Measurements from ENCODE around the gene KDM1A.

Gene KDM1A

DNA sequence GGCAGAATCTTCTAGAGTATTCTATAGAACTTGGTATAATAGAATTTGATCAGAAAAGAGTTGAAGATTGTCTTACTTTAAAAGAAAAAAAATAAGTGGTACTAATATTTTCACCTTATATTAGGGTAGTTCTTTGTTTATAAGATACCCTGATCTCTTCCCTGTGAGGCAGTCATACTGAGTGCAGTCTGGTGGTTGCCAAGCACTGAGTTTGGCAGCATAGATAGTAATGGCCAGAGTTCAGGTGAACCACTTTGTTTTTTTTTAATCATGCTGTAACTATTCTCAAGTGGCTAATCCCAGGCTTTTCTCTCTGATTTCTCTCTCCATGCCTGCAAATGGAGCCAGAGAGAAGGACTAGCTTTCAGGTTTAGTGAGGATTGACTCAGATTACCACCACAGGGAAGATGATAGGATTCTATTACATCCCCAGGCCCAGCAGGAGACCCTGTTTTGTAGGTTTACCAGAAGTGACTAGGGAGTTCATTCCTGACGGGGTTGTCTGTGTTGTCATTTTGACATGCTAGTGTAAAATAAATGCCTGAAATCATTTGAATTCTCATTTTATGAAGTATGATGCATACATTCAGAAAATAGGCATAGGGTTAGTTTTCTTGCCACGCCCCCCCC, 16.7 kb downstream of the KDM1A start:
- TF ChIP-seq ZNF274 (IDR thresholded peaks at IDR 0.05; ENCODE audit: low read depth, low read length) = no peak
- H3K4me3 ChIP-seq (ENCODE audit: low read length) = no peak overlapping the region

DNA sequence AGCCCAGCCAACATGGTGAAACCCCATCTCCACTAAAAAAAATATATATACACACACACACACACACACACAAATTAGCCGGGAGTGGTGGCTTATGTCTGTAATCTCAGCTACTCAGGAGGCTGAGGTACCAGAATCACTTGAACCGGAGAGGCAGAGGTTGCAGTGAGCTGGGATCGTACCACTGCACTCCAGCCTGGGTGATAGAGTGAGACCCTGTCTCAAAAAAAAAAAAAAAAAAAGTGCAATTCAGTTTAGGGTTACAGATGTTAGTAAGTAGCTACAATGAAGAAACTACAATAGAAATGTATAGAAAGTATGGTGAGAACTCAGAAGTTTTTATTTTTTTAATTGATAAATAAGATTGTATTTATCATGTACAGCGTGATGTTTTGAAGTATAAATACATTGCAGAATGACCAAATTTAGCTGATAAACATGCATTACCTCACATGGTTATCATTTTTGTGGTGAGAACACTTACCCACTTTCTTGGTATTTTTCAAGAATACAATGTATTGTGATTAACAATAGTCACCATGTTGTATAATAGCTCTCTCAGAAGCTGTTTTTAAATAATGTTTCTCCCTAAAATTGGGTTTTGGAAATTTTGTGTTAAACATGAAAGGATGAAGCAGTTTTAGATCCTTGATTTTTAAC, 17.9 kb downstream of the KDM1A start:
- no peak for TF ChIP-seq ZNF274 (IDR thresholded peaks at IDR 0.05; ENCODE audit: low read depth, low read length)
- no peak overlapping the region for H3K4me3 ChIP-seq (ENCODE audit: low read length)

DNA sequence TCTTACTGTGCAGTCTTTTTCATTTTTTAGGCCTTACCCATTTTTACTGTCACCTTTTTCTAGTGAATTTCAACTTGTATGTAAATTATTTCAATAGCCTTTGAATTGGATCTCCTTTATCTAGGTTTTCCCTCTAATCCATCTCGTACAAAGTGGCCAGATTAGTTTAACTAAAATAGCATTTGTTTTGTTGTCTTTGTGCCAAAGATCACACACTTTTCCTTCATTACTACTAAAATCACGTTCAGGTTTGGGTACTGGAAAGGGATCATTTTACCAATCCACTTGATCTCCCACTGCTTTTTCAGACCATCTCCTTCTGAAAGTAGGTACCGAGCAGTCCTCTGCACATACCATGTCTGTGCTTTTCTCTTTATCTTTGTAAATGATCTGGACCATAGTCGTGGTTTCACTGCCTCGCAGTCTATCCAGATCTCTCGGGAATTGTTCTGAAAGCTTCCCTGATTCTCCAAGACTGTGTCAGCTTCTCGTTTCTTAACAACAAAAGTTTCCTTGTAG, 20.1 kb downstream of the KDM1A start:
- no peak for TF ChIP-seq ZNF274 (IDR thresholded peaks at IDR 0.05; ENCODE audit: low read depth, low read length)
- H3K4me3 ChIP-seq (ENCODE audit: low read length) = no peak overlapping the region

DNA sequence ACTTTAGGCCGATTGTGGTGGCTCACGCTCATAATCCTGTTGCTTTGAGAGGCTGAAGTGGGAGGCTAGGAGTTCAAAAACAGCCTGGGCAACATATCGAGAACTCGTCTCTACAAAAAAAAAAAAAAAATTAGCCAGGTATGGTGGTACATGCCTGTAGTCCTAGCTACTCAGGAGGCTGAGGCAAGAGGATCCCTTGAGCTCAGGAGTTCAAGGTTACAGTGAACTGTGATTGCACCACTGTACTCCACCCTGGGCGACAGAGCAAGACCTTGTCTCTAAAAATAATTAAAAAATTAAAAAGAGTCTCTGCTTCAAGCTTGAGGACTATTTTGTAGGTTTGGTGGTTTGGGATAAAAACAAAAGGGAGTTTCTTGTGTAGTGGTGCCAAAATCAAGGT, 21.2 kb downstream of the KDM1A start:
- no peak for TF ChIP-seq ZNF274 (IDR thresholded peaks at IDR 0.05; ENCODE audit: low read depth, low read length)
- no peak overlapping the region for H3K4me3 ChIP-seq (ENCODE audit: low read length)

DNA sequence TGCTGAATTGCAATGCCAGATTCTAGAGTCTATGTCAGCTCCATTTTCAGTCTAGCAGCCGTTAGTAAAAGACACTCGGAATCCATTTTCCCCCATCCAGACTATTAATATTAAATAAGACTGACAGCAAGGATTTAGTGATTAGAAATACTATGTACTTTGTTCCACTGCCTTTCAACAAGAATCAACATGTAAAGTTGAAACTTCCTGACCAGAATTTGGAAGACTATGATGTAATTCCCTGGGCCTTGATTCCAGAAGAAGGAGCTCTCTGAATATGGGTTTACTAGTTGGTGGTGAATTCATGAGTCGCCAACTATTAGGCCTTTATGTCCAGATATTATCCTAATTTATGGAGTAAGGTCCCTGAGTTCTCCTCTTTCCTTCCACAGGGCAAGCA, 24.8 kb downstream of the KDM1A start:
- no peak overlapping the region for H3K4me3 ChIP-seq (ENCODE audit: low read length)
- TF ChIP-seq ZNF274 (IDR thresholded peaks at IDR 0.05; ENCODE audit: low read depth, low read length) = no peak

DNA sequence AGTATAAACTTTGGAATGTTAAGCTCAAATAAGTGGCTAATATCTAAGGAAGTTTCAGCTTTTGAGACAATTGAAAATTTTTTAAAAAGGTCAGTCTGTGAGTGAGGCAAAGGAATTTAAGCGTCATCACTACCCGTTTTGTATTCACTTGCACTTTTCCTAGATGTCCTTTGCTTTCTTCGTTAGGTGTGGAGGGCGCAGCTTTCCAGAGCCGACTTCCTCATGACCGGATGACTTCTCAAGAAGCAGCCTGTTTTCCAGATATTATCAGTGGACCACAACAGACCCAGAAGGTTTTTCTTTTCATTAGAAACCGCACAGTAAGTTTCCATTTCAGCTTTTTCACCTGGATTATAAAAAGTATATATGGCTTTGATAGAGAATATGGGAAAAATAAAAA, 30.9 kb downstream of the KDM1A start:
- no peak for TF ChIP-seq ZNF274 (IDR thresholded peaks at IDR 0.05; ENCODE audit: low read depth, low read length)
- no peak overlapping the region for H3K4me3 ChIP-seq (ENCODE audit: low read length)

DNA sequence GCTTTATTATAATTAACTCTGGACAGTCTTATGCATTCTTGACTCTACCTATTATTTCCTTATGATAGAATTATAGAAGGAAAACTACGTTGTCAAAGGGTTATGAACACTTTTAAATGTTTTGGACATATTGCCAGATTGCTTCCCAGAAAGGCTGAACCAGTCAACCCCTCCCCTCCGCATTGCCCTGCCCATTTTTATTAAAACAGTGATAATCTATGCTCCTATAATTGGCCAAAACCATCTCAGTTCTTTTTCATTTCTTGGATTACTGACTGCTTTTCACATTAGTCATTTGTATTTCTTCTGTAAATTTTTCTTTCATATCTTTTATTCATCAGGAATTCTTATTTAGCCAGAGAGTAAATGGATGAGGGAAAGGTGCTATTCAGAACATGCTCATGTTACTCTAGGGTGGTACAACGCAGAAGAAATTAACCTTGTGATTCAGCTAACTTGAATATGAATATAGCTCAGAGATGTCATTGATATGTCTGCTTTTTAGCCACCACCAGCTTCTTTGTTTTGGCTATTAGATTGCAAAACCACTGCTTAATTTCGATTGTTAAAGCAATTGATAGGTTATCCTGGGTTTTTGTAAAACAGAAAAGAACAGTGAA, 32.1 kb downstream of the KDM1A start:
- no peak overlapping the region for H3K4me3 ChIP-seq (ENCODE audit: low read length)
- no peak for TF ChIP-seq ZNF274 (IDR thresholded peaks at IDR 0.05; ENCODE audit: low read depth, low read length)

DNA sequence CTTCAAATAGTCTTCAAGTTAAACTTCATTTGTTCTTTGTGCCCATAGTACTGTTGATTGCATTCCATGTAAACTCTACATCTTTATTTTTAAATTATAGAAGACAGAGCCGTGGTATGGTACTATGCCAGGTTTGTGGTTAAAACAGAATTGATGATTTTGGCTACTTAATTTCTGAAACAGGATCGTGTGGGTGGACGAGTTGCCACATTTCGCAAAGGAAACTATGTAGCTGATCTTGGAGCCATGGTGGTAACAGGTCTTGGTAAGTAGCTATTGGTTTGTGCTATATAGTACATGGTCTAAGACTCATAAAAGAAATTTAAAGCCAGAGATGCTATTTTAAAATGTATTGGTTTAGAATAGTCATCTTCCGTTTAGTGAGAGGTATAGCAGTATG, 38.0 kb downstream of the KDM1A start:
- TF ChIP-seq ZNF274 (IDR thresholded peaks at IDR 0.05; ENCODE audit: low read depth, low read length) = no peak
- no peak overlapping the region for H3K4me3 ChIP-seq (ENCODE audit: low read length)

DNA sequence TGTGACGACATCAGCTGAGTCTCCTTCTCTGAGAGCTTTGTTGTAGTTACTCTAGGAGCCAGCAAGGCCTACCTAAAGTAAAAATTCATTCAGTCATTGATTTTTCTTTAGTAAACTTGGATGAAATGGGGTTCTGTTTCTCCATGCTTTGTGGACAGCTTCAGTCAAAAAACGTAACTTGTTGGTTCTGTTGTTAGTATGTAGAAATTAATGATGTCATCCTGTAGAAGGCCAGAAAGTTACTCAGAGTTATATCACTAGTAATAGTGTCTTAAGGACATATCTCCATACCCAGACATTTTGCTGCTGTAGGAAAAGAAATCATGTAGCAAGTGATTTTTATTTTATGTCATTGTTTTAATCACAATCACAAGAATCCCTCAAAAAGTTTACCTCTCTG, 43.0 kb downstream of the KDM1A start:
- no peak overlapping the region for H3K4me3 ChIP-seq (ENCODE audit: low read length)

DNA sequence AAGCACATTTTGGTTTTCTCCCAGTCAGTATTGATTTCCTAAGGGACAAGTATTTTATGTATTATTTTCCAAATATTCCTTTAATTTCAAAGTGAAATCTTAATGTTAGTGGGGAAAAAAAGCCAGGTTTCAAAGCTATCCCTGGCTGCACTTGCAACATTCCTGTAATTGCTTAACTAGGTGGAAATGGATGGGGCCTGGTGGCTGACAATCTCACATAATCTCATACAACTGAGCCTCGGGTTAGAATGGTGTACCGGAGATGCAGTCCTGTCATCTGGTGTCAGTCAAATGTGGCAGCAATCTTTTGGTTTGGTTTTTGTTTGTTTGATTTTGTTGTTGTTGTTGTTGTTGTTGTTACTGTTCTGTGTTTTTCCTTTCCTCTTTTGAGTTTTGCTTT, 46.1 kb downstream of the KDM1A start:
- no peak for TF ChIP-seq ZNF274 (IDR thresholded peaks at IDR 0.05; ENCODE audit: low read depth, low read length)
- H3K4me3 ChIP-seq (ENCODE audit: low read length) = no peak overlapping the region

More for the DNA sequence above, 43.0 kb downstream of the KDM1A start:
- no peak for TF ChIP-seq ZNF274 (IDR thresholded peaks at IDR 0.05; ENCODE audit: low read depth, low read length)

DNA sequence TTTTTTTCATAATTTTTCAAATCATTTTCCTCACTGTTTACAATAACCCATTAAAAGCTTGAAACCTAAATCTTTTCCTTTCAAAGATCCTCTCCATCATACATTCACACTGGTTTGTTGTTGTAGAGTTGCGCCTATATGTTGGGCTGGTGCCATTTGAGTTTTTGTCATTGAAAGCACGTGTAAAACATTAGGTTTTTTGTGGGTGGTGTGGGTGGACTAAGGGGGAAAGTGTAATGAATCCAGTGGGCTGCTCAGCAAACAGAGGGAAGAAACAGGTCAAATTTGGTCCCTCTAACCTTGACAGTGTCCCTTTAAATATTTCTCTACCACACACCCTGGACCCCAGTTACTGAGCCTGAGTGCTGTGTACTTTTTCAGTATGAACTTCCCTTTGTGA, 46.8 kb downstream of the KDM1A start:
- no peak for TF ChIP-seq ZNF274 (IDR thresholded peaks at IDR 0.05; ENCODE audit: low read depth, low read length)
- H3K4me3 ChIP-seq (ENCODE audit: low read length) = no peak overlapping the region

DNA sequence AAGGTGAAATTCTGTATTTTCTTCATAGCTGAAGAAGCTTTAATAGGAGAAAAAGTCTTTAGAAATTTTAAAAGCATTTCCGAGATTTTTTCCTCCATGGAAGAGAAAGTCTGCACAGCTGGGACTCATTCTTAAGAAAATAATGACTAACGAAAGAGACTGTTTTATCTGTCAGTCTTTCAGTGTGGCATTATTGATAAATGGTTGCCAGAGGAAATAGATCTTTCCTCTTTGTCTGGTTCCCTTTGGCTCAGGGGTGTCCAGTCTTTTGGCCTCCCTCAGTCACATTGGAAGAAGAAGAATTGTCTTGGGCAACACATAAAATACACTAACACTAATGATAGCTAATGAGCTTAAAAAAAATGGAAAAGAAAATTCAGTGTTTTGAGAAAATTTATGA, 49.9 kb downstream of the KDM1A start:
- no peak for TF ChIP-seq ZNF274 (IDR thresholded peaks at IDR 0.05; ENCODE audit: low read depth, low read length)
- no peak overlapping the region for H3K4me3 ChIP-seq (ENCODE audit: low read length)

DNA sequence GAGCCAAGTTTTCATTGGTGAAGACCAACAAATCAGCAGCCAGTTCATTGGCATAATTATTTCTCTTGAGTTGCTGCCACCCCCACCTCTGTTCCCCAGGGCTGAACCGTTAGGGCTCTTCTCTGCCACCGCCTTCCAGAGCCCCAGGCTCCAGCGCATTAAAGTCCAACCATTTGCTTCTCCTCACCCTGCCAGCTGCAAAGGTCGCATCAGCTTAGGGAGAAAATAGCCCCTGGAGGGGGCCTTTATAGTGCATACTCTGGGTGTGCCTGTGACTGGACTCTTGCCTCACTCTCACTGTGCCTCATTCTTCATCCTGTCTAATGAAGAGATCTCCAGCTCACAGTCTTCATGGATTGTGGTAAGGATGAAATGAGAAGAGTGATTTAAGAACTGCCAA, 50.4 kb downstream of the KDM1A start:
- no peak for TF ChIP-seq ZNF274 (IDR thresholded peaks at IDR 0.05; ENCODE audit: low read depth, low read length)
- no peak overlapping the region for H3K4me3 ChIP-seq (ENCODE audit: low read length)

DNA sequence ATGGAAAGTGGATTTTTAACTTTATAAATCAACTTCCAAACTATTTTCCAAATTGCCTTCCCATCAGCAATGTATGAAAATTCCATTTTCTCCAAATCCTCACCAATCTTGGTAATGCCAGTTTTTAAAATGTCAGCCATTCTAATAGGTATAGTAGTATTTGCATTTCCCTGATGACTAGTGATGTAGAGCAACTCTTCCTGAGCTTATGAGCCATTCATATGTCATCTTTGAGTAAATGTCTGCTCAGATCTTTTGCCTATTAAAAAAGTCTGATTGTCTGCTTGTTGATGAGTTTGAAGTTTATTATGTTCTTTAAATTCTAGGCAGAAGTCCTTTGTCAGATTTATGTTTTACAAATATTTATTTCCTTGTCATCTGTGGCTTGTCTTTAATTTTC, 54.7 kb downstream of the KDM1A start:
- no peak for TF ChIP-seq ZNF274 (IDR thresholded peaks at IDR 0.05; ENCODE audit: low read depth, low read length)
- no peak overlapping the region for H3K4me3 ChIP-seq (ENCODE audit: low read length)

DNA sequence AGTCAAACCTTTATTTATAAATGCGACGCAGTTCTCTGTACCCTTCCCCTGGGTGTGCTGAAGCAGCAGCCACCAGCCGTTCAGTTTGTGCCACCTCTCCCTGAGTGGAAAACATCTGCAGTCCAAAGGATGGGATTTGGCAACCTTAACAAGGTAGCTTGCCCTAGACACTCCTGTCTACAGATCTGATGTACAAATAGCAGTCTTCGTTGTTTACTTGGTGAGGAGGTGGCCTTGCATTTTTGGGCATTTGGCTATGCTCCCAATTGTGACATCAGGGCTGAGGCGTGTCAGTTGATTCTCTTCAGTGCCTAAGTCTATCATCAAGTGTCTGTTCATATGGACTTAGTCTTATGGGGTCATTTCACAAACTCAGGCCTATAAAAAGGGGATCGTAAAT, 59.8 kb downstream of the KDM1A start:
- TF ChIP-seq ZNF274 (IDR thresholded peaks at IDR 0.05; ENCODE audit: low read depth, low read length) = no peak
- no peak overlapping the region for H3K4me3 ChIP-seq (ENCODE audit: low read length)
